CD14-positive monocyte (primary cell): Measurements from ENCODE around the gene DHX40. TPM values are rescaled to one million over a fixed set of nuclear protein-coding genes. Genes with fewer than 3 reads are reported as not detected.

Experiments used
- DNase-seq, 3 donors: peaks; one replicate each; pipeline ENCODE4 v3.0.0-alpha.2; 2011 to 2022
- H2AFZ ChIP-seq: 2 replicates; pipeline ENCODE4 v1.6.0; 2012; ENCODE audit warnings: mild to moderate bottlenecking, low read depth, low read length, inconsistent platforms; ENCODE audit not compliant: insufficient read depth, poor library complexity, severe bottlenecking
- H3K27ac ChIP-seq, 2 donors: 1 replicate in 1 of 2; 2 replicates in 1 of 2; pipeline ENCODE4 v1.5.1; 2012 to 2013; ENCODE audit warnings: low read length in 2 of 2, control low read depth in 1 of 2, inconsistent platforms in 1 of 2, low read depth in 1 of 2, mild to moderate bottlenecking in 1 of 2
- H3K27me3 ChIP-seq, 2 donors: one replicate each; pipeline versions ENCODE4 v1.6.0 to v1.6.1; 2011 to 2013; ENCODE audit warnings: low read length in 2 of 2; ENCODE audit not compliant: control insufficient read depth in 2 of 2, insufficient read depth in 2 of 2
- H3K36me3 ChIP-seq, 2 donors: replicated peaks in 1 of 2; 1 replicate in 1 of 2; 2 replicates in 1 of 2; pipeline versions ENCODE4 v1.5.1 to v1.6.1; 2012 to 2013; ENCODE audit warnings: low read length in 2 of 2, control low read depth in 1 of 2, inconsistent platforms in 1 of 2, mild to moderate bottlenecking in 1 of 2; ENCODE audit not compliant: insufficient read depth in 2 of 2, control insufficient read depth in 1 of 2
- H3K4me1 ChIP-seq, 2 donors: 1 replicate in 1 of 2; 2 replicates in 1 of 2; pipeline versions ENCODE4 v1.5.1 to v1.6.1; 2012 to 2013; ENCODE audit warnings: low read length in 2 of 2, control low read depth in 1 of 2, inconsistent platforms in 1 of 2, mild to moderate bottlenecking in 1 of 2, moderate library complexity in 1 of 2; ENCODE audit not compliant: insufficient read depth in 2 of 2, control insufficient read depth in 1 of 2
- H3K4me2 ChIP-seq: replicated peaks from 2 replicates; pipeline ENCODE3; 2012; ENCODE audit warnings: low read length, moderate library complexity, mild to moderate bottlenecking; ENCODE audit not compliant: poor library complexity, severe bottlenecking; ENCODE audit errors: extremely low read depth
- H3K4me3 ChIP-seq, 3 experiments: fragments of 200-600 bp in 1 of 3; sonication (generic) in 1 of 3; replicated peaks in 1 of 3; 1 replicate in 2 of 3; 2 replicates in 1 of 3; pipeline ENCODE4 v1.5.1; 2011 to 2013; ENCODE audit warnings: low read length in 3 of 3, mild to moderate bottlenecking in 3 of 3, control low read depth in 2 of 3, low read depth in 2 of 3, inconsistent platforms in 1 of 3, moderate library complexity in 1 of 3
- H3K79me2 ChIP-seq: 2 replicates; pipeline ENCODE4 v1.6.0; 2012; ENCODE audit warnings: mild to moderate bottlenecking, control low read depth, inconsistent platforms, low read length, moderate library complexity; ENCODE audit not compliant: insufficient read depth
- H3K9ac ChIP-seq: 2 replicates; pipeline ENCODE4 v1.6.0; 2017; ENCODE audit warnings: low read length, mild to moderate bottlenecking; ENCODE audit not compliant: insufficient read depth, poor library complexity, severe bottlenecking
- H3K9me3 ChIP-seq, 2 donors: replicated peaks in 1 of 2; 1 replicate in 1 of 2; 2 replicates in 1 of 2; pipeline versions ENCODE4 v1.5.1 to v1.6.1; 2012 to 2013; ENCODE audit warnings: low read length in 2 of 2, control low read depth in 1 of 2; ENCODE audit not compliant: control insufficient read depth in 1 of 2, insufficient read depth in 1 of 2
- H4K20me1 ChIP-seq: 2 replicates; pipeline ENCODE4 v1.6.0; 2012; ENCODE audit warnings: mild to moderate bottlenecking, low read length, control low read depth, moderate library complexity; ENCODE audit not compliant: insufficient read depth
- H3K27ac Mint-ChIP-seq, 7 donors: one replicate each; pipeline ENCODE4 v1.8.0; 2020; ENCODE audit warnings: mild to moderate bottlenecking in 7 of 7, mixed read lengths in 7 of 7, moderate library complexity in 6 of 7, inconsistent platforms in 2 of 7
- H3K27me3 Mint-ChIP-seq, 3 donors: one replicate each; pipeline ENCODE4 v1.8.0; 2021 to 2022; ENCODE audit warnings: low read depth in 3 of 3, mild to moderate bottlenecking in 3 of 3, mixed read lengths in 3 of 3, moderate library complexity in 3 of 3, inconsistent platforms in 1 of 3
- H3K36me3 Mint-ChIP-seq, 2 donors: one replicate each; pipeline ENCODE4 v1.8.0; 2020; ENCODE audit warnings: mixed read lengths in 2 of 2, inconsistent platforms in 1 of 2, mild to moderate bottlenecking in 1 of 2
- H3K4me1 Mint-ChIP-seq: one replicate; pipeline ENCODE4 v1.8.0; 2020; ENCODE audit warnings: mild to moderate bottlenecking, mixed read lengths
- H3K4me3 Mint-ChIP-seq, 2 donors: one replicate each; pipeline ENCODE4 v1.8.0; 2020; ENCODE audit warnings: mild to moderate bottlenecking in 2 of 2, mixed read lengths in 2 of 2, moderate library complexity in 1 of 2
- H3K9me3 Mint-ChIP-seq, 7 donors: one replicate each; pipeline ENCODE4 v1.8.0; 2020 to 2022; ENCODE audit warnings: mixed read lengths in 7 of 7, mild to moderate bottlenecking in 6 of 7, moderate library complexity in 6 of 7, inconsistent platforms in 2 of 7
- CTCF ChIP-seq: fragments of 200-600 bp; IDR thresholded peaks from one replicate; pipeline ENCODE4 v1.8.0; 2022; ENCODE audit warnings: antibody characterized with exemption, mild to moderate bottlenecking
- WGBS: methylation state at CpG from one replicate; pipeline ENCODE4 v1.1.5; 2013; ENCODE audit warnings: missing lambda C conversion rate; ENCODE audit not compliant: insufficient coverage; 5-methylcytosine and 5-hydroxymethylcytosine counted together
- intact Hi-C, 2 donors: fragments of 100-400 bp; cut with micrococcal nuclease; formaldehyde crosslinking; loops; one replicate each; pipeline versions ENCODE4 v1.15.0 to v1.15.1; 2023
- polyA plus RNA-seq, 3 donors: library from polyadenylated mRNA; depleted of rRNA in 1 of 3; unstranded in 2 of 3; stranded (reverse) in 1 of 3; fragments of 300-500 nt in 2 of 3; fragments of >200 nt in 1 of 3; fragmentation: Illumina TruSeq in 2 of 3; gene quantifications; 1 replicate in 2 of 3; 2 replicates in 1 of 3; pipeline ENCODE4 v1.2.3, GENCODE V29; 2012 to 2021

Gene DHX40
- polyA plus RNA-seq, 3 donors: 12.4 to 22.0 (median 21.0) TPM

- H3K79me2 ChIP-seq: no peaks in the 10 kb centered on the region
- WGBS: 22% methylated on average over 3 of the region's 8 CpGs
- Mint-ChIP-seq H3K9me3 (peaks cover 2 to 6% (median 4%) of the 10 kb centered on the region in 7 donors), H3K4me1 (peaks cover 18% of the 10 kb centered on the region), H3K27ac (peak overlapping the region; percentile 6 to 80 (median 73)), H3K27me3 (peaks cover 0 to 2% (median 0%) of the 10 kb centered on the region in 3 donors), H3K36me3 (no peaks in the 10 kb centered on the region), H3K4me3 (peak overlapping the region in 1 of 2 donors; percentile 56)
- no peaks in the 10 kb centered on the region for H4K20me1 ChIP-seq
- TF ChIP-seq CTCF: no peak
- peak overlapping the region in 1 of 2 donors; percentile 45 for H3K27ac ChIP-seq
- no peak overlapping the region for H3K4me3 ChIP-seq
- no peaks in the 10 kb centered on the region for H3K27me3 ChIP-seq
- H3K9me3 ChIP-seq: no peaks in the 10 kb centered on the region
- H3K4me2 ChIP-seq: peak overlapping the region; percentile 7
- intact Hi-C loops: no loop called here
- H2AFZ ChIP-seq: peak overlapping the region; percentile 40
- no peak overlapping the region for H3K9ac ChIP-seq
- peaks cover 22 to 24% of the 10 kb centered on the region in 2 donors for H3K4me1 ChIP-seq
- DNase-seq: peak; percentile 14 to 30 (median 15)
- H3K36me3 ChIP-seq: no peaks in the 10 kb centered on the region
Measured at GRCh38 chr17:59542960-59543635, 22.3 kb upstream of the DHX40 start.

DNA sequence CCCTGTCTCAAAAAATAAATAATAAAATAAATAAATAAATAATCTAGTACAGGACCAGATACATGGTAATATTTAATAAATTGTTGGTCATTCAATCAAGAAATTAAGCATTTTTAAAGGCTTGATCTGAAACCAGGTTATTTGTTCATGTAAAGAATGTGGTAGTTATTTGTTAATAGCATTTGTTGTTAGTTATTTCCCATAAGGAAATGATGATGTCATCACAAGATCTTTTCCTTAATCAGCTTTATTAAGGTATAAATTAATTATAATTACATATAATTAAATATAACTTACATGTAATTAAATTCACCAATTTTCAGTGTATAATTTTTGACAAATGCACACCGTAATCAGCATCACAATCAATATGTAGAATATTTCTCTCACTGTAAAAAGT is 19.5 kb upstream of the DHX40 start:
- Histone ChIP-seq H3K4me1 (peaks cover 22 to 24% of the 10 kb centered on the region in 2 donors), H3K9ac (no peak overlapping the region), H3K79me2 (no peaks in the 10 kb centered on the region), H3K36me3 (no peaks in the 10 kb centered on the region), H3K9me3 (no peaks in the 10 kb centered on the region), H3K27ac (no peak overlapping the region), H3K27me3 (no peaks in the 10 kb centered on the region), H2AFZ (no peak overlapping the region), H3K4me3 (no peak overlapping the region), H4K20me1 (no peaks in the 10 kb centered on the region), H3K4me2 (no peak overlapping the region)
- intact Hi-C loops: no loop called here
- no peak for DNase-seq
- no CpG with 5 or more reads among the region's 1 CpG for WGBS
- TF ChIP-seq CTCF: no peak
- H3K27me3 Mint-ChIP-seq: no peaks in the 10 kb centered on the region
- no peak overlapping the region for H3K4me3 Mint-ChIP-seq
- no peaks in the 10 kb centered on the region for H3K36me3 Mint-ChIP-seq
- H3K27ac Mint-ChIP-seq: no peak overlapping the region
- H3K4me1 Mint-ChIP-seq: peaks cover 18% of the 10 kb centered on the region
- peaks cover 0 to 2% (median 0%) of the 10 kb centered on the region in 7 donors for H3K9me3 Mint-ChIP-seq
